PFSK-1 (cell line): ENCODE results near the gene TTLL12.

Experiments
- POLR2AphosphoS5 ChIP-seq: IDR thresholded peaks from 2 replicates; pipeline ENCODE4 v1.6.1; 2012; ENCODE audit warnings: low read depth, mild to moderate bottlenecking, control low read depth, low read length, moderate library complexity
- REST ChIP-seq, 2 experiments: IDR thresholded peaks; 2 replicates each; pipeline versions ENCODE4 v1.6.1 to v1.8.0; 2011 to 2012; ENCODE audit warnings: low read depth in 2 of 2, low read length in 2 of 2, control low read depth in 1 of 2, inconsistent platforms in 1 of 2, mild to moderate bottlenecking in 1 of 2, moderate library complexity in 1 of 2; ENCODE audit not compliant: insufficient read depth in 1 of 2

GRCh38 chr22:43185860-43186261, 1.1 kb downstream of the TTLL12 start:
- TF ChIP-seq POLR2AphosphoS5 (no peak), REST (IDR thresholded peaks at IDR 0.05; ENCODE audit: insufficient read depth in 1 of 2, low read depth in 2 of 2, low read length in 2 of 2) (no peak)
